ENCODE results near the gene CCDC7.
"Not testable (repeated sequence)": the region's sequence is repeated elsewhere in the genome, so short reads cannot be mapped to it uniquely, and the experiment has no call there.

CCDC7 gene

DNA sequence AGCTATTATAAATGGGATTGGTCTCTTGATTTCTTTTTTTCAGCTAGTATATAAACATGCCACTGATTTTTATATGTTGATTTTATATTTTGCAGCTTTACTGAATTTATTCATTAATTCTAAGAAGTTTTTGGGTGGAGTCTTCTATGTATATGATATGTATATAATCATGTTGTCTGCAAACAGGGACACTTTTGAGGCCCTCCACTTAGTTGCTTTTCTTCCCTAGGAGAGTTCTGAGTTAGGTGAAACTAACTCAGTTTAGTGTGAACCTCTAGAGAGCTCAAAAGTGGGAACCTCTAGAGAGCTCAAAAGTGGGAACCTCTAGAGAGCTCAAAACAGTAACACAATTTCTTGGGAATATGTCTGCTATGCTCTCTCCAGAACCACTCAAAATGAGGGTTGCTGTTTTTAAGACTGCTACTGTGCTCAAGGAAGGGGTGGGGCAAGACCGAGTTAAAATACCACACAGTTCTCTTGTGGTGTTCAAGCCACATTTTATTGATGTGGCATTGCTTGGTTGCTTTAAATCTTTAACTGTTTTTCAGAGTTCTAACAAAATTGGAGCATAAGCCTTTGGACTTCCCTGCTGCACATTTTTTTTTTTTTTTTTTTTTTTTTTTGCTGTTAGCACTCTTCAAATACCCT is 13.2 kb downstream of the CCDC7 start:
- DNase-seq, result peak; percentile 14

DNA sequence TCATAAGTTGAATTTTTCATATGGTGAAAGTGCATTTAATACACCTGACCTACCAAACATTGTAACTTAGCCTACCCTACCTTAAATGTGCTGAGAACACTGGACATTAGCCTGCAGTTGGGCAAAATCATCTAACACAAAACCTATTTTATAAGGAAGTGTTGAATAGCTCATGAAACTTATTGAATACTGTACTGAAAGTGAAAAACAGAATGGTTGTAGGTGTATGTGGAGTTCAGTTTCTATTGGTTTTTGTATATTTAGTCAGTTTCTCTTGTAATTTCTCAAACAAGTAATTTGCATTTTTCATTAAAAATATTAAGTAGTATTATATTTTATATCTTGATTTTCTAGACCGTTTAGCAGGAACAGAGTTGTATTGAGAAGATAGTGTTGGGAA is 15.3 kb downstream of the CCDC7 start:
- no peak for DNase-seq

DNA sequence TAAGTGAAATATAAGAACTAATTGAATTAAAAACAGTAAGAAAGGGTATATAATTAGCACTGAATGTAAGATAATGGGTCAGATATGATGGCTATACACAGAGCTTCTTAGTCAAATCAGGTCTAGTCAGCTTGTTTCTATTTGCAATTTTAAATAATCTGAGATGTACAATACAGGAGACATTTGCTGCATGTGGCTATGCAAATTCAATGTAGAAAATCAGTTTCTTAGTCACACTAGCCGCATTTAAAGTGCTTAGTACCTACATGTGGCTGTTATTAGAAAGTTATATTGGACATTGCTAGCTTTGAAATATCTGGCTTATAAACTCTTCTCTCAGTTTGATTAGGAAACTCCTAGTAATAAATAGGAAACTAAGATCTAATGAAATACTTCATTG is 25.3 kb downstream of the CCDC7 start:
- no peak for DNase-seq

DNA sequence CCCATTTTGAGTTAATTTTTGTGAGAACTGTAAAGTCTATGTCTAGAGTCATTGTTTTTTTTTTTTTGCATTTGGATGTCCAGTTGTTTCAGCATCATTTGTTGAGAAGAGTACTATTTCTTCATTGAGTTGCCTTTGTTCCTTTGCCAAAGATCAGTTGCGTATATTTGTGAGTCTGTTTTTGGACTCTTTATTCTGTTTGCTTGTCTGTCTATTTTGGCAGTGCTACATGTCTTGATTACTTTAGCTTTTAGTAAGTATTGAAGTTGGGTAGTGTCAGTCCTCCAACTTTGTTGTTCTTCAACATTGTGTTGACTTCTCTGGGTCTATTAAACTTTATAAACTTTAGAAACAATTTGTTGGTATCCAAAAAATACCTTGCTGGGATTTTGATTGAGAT is 31.6 kb downstream of the CCDC7 start:
- no peak for DNase-seq

DNA sequence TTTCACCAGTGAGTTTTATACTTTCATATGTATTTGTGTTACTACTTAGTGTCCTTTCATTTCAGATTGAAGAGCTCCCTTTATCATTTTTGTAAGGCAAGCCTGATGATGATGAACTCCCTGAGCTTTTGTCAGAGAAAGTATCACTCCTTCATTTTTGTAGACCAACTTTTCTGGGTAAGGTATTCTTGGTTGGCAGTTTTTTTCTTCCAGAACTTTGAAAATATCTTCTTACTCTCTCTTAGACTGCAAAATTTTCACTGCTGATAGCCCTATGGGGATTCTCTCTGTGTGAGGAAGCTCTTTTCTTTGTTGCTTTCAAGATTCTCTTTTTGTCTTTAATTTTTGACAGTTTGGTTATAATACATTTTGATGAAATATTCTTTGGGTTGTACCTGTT is 35.7 kb downstream of the CCDC7 start:
- no peak for DNase-seq

DNA sequence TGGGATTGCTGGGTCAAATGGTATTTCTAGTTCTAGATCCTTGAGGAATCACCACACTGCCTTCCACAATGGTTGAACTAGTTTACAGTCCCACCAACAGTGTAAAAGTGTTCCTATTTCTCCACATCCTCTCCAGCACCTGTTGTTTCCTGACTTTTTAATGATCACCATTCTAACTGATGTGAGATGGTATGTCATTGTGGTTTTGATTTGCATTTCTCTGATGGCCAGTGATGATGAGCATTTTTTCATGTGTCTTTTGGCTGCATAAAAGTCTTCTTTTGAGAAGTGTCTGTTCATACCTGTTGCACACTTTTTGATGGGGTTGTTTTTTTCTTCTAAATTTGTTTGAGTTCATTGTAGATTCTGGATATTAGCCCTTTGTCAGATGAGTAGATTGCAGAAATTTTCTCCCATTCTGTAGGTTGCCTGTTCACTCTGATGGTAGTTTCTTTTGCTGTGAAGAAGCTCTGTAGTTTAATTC is 37.1 kb downstream of the CCDC7 start:
- DNase-seq, result not testable (repeated sequence)

DNA sequence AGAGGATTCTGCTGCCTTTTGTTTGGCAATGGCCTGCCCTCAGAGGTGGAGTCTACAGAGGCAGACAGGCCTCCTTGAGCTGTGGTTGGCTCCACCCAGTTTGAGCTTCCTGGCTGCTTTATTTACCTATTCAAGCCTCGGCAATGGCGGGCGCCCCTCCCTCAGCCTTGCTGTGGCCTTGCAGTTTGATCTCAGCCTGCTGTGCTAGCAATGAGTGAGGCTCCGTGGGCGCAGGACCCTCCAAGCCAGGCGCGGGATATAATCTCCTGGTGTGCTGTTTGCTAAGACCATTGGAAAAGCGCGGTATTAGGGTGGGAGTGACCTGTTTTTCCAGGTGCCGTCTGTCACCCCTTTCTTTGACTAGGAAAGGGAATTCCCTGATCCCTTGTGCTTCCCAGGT is 42.1 kb downstream of the CCDC7 start:
- DNase-seq, result not testable (repeated sequence)

DNA sequence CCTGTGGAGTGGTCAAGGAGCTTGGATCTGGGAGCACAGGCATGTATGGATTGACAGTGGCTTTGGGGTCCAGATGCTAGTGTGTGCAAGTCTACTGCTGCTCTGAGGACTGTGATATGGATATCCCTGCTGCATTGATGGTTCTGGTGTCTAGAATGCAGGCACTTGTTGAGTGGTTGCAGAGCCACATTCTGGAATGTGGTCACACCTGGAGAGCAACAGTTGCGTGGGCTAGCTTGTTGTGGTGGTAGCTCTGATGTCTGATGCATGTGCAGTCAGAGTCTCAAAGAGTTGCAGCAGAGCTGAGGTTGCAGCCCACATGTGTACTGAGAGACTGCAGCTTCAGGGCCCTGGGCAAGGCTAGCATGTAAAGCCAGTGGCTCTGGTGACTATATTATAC is 43.2 kb downstream of the CCDC7 start:
- no peak for DNase-seq

DNA sequence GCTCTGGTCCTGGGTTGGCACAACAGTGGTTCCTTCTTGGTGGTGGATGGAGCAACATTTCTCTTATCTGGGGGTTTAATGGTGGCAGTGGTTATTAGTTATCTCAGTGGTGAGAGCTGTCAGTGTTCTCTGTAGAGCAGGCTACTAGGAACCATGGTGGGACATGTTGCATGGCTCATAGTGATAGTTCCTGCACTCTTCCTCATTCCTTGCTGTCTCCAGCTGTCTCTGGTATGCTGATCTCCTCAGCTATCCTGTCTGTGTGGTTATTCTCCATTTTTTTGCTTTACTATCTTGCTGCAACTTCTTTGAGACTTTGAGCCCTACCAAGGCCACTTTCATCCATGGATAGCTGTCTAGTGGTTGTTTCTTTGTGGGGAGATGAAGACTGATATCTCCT is 44.0 kb downstream of the CCDC7 start:
- no peak for DNase-seq

DNA sequence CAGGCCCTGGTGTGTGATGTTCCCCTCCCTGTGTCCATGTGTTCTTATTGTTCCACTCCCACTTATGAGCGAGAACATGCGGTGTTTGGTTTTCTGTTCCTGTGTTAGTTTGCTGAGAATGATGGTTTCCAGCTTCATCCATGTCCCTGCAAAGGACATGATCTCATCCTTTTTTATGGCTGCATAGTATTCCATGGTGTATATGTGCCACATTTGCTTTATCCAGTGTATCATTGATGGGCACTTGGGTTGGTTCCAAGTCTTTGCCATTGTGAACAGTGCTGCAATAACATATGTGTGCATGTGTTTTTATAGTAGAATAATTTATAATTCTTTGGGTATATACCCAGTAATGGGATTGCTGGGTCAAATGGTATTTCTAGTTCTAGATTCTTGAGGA is 48.6 kb downstream of the CCDC7 start:
- DNase-seq, result not testable (repeated sequence)

DNA sequence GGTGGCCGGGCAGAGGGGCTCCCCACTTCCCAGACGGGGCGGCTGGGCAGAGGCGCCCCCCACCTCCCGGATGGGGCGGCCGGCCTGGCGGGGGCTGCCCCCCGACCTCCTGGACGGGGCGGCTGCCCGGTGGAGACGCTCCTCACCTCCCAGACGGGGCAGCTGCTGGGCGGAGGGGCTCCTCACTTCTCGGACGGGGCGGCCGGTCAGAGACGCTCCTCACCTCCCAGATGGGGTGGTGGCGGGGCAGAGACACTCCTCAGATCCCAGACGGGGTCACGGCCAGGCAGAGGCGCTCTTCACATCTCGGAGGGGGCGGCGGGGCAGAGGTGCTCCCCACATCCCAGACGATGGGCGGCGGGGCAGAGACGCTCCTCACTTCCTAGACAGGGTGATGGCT is 54.2 kb downstream of the CCDC7 start:
- not testable (repeated sequence) for DNase-seq

DNA sequence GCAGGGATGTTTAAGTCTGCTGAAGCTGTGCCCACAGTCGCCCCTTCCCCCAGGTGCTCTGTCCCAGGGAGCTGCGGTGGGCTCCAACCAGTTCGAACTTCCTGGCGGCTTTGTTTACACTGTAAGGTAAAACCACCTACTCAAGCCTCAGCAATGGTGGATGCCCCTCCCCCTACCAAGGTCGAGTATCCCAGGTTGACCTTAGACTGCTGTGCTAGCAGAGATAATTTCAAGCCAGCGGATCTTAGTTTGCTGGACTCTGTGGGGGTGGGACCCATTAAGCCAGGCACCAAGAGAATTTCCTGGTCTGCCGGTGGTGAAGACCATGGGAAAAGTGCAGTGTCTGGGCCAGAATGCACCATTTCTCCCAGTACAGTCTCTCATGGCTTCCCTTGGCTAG is 56.0 kb downstream of the CCDC7 start:
- no peak for DNase-seq

DNA sequence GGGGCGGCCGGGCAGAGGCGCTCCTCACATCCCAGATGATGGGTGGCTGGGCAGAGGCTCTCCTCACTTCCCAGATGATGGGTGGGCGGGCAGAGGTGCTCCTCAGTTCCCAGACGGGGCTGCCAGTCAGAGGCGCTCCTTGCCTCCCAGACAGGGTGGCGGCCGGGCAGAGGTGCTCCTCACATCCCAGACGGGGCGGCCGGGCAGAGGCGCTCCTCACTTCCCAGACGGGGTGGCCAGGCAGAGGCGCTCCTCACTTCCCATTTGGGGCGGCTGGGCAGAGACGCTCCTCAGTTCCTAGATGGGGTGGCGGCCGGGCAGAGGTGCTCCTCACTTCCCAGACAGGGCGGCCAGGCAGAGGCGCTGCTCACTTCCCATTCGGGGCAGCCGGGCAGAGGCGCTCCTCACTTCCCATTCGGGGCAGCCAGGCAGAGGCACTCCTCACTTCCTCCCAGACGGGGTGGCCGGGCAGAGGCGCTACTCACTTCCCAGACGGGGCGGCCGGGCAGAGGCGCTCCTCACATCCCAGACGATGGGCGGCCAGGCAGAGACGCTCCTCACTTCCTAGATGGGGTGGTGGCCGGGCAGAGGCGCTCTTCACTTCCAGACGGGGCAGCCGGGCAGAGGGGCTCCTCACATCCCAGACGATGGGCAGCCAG is 60.0 kb downstream of the CCDC7 start:
- not testable (repeated sequence) for DNase-seq

DNA sequence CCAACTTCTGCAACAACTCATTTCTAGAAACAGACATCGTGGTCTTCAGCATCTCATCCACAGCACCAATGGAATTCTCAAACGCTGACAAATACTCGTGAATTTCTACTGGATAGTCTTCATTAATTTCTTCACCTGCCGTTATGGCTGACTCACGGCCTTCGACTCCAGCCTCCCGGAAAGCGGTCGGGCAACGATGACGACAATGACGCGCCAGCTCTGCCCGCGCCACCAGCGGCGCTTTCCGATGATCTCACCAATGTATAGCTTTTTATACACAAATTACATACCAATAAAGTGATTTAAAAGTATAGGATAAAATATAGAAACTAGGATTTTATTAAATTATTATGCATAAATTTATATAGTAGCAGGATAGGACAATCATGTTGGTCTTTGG is 65.7 kb downstream of the CCDC7 start:
- no peak for DNase-seq

DNA sequence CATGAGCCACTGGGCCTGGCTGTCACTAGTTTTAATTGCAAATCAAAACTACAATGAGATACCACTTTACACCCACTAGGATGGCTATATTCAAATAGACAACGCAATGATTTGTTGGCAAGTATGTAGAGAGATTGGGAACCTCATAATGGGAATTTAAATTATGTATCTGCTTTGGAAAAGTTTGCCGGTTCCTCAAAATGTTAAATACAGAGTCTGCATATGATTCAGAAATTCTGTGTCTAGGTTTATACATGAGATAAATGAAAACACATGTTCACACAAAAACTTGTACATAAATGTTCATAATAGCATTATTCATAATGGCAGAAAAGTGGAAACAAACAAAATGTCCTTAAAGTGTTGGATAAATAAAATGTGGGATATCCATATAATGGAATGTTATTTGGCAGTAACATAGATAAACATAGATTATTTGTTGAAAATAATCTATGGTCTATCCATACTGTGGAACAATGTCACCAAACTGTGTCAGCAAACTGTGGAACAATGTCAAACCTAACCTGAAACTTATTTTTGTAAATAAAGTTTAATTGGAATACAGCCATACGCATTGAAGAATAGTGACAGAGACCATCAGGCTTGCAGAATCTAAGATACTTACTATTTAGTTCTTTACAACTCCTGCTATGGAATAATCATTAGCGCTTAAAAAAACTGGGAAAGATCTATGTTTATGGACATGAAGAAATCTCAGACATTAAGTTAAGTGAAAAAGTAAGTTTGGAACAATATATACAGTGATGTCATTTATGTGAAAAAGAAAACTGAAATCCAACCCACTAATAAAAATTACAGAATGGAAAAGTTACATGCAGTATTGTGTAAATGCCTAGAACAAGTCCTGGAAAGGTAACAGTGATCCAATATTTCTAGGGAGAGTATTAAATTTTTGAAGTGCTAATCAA is 70.9 kb downstream of the CCDC7 start:
- DNase-seq, result no peak

DNA sequence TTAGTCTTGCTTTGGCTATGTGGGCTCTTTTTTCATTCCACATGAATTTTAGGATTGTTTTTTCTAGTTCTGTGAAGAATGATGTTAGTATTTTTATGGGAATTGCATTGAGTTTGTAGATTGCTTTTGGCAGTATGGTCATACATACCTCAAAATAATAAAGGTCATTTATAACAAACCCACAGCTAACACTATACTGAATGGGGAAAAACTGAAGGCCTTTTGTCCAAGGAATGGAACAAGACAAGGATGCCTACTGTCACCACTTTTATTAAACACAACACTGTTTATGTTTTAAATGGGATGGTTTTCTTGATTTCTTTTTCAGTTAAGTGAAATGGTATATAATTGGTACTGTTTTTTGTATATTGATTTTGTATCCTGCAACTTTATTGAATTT is 84.3 kb downstream of the CCDC7 start:
- no peak for DNase-seq

DNA sequence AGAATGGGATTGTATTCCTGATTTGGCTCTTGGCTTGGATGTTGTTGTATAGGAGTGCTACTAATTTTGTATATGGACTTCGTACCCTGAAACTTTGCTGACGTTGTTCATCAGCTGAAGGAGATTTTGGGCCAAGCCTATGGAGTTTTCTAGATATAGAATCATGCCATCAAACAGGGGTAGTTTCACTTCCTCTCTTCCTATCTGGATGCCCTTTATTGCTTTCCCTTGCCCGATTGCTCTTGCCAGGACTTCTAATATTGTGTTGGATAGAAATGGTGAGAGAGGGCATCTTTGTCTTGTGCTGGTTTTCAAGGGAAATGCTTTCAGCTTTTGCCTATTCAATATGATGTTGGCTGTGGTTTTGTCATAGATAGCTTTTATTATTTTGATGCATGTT is 92.3 kb downstream of the CCDC7 start:
- DNase-seq, result no peak

DNA sequence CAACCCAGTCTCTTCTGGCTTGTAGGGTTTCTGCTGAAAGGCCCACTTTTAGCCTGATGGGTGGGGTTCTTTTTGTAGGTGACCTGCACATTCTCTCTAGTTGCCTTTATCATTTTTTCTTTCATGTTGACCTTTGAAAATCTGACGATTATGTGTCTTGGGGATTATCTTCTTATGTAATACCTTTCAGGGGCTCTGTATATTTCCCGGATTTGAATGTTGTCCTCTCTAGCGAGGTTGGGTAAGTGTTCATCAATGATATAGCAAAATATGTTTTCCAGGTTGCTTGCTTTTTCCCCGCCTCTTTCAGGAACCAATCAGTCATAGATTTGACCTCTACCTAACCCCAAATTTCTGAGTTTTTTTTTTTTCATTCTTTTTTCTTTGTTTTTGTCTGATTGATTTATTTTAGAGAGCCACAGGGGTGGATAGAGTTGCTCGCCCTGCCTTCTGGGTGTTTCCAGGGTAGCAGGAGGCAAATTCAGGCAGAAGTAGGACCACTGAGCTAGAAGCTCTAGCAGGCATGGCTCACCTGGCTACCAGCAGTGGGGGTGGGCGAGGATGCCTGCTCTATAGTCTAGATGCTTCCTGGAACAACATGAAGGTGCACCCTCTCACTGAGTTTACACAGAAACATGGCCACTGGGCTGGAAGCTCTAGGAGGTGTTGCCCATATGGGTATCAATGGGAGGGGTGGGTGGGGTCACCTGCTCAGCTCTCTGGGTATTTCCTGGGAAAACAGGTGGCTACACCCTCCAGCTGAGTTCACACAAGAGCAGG is 94.9 kb downstream of the CCDC7 start:
- no peak for DNase-seq

DNA sequence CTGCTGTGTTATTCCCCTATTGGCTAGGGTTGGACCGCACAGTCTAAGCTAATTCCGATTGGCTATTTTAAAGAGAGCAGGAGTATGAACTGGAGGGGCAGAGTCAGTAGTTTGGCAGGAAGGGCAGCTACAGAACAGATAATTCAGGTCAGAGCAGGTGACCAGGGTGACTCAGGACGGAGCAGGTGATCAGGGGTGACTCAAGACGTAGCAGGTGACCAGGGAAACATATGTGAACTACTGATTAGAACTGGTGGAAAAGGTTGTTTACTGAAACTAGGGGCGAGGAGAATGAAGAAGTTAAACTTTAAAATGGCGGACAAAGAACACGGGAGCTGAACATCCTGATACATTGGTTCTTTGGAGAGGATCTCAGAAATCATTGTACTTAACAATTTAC is 102.3 kb downstream of the CCDC7 start:
- no peak for DNase-seq

DNA sequence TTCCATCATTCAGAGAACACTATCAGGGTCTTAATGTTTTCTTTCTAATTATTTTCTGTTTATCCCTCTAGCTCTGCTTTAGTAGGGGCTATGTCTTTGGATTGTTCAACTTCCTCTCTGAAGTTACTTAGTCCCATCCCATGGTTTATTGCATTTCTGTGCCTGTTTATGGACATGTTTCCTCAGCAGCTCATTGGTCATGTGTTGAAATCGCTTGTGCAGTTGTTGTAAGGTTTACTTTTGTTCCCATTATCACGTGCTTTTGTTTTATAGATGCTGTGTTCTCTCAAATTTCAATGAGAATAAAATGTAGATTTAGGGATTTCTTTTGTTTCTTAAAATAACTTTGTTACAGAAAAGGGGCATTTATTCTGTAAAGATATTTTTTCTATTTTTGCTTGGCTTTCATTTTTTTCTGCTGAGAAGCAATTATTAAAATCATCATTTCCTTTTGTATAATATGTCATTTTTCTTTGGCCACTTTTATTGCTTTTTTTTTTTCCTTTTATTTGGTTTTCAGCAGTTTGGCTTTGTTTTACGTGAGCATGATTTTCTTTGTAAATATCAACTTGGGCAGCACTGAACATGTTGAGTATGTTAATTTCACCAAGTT is 110.9 kb downstream of the CCDC7 start:
- DNase-seq, result no peak

DNA sequence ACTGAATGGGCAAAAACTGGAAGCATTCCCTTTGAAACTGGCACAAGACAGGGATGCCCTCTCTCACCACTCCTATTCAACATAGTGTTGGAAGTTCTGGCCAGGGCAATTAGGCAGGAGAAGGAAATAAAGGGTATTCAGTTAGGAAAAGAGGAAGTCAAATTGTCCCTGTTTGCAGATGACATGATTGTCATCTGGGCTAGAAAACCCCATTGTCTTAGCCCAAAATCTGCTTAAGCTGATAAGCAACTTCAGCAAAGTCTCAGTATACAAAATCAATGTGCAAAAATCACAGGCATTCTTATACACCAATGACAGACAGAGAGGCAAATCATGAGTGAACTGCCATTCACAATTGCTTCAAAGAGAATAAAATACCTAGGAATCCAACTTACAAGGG is 116.8 kb downstream of the CCDC7 start:
- not testable (repeated sequence) for DNase-seq

DNA sequence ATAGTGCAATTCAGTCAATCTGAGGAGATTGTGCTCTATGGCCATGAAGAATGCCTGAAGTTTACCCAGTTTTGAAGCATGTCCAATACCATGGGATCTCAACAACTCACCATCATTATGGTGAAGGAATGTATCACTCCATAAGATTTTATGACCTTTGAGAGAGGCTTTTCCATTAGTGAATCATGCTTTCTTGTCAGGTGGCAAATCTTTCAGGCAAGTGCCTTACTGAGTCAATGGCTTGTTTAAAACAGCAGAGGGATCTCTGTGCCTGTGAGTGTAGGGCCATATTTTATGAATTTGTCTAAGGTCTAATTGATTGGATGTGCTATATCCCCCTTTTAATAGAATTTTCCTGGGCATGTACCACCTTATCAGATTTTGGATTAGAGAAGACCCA is 131.5 kb downstream of the CCDC7 start:
- no peak for DNase-seq

DNA sequence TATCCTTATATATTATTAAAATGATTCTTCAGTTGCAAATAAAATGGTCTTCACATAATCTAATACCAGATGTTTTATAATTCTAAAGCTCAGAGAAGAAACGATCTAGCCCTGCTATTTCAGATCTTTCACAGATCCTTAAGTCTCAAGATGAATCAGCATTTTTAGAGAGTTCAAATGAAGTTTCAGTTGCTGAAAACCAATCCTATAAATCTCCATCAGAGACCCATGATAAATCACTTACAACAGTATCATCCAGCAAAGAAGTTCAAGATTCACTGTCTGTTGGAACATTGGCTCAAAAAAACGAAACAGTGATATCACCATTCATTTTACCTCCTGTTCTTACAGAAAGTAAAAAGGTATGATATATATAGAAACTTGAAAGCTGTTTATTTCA is 137.0 kb downstream of the CCDC7 start:
- no peak for DNase-seq

Measured in stimulated activated CD4-positive, alpha-beta T cell treated with anti-CD3 and anti-CD28 coated beads, Interleukin-15, amount 100 ng/mL, for 24 hours (primary cell).